ENCODE data around the gene PGM5.
"Not testable (repeated sequence)": the region's sequence is repeated elsewhere in the genome, so short reads cannot be mapped to it uniquely, and the experiment has no call there.

The PGM5 gene

GRCh38 chr9:68383894-68384293 lies 27.5 kb downstream of the PGM5 start:
- DNase-seq: not testable (repeated sequence)

DNA sequence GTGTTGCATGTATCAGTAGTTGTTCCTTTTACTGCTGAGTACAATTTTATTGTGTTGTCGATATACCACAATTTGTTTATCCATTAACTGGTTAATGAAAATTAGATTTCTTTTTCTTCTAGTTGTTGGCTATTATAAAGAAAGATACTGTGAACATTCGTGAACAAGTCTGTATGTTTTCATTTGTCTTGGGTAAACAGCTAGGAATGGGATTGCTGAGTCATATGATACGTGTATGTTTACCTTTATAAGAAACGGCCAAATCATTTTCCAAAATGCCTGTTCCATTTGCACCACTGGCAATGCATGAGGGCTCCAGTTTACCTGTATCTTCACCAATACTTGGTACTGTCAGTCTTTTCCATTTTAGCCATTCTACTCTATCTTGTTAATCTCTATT lies 33.1 kb downstream of the PGM5 start:
- not testable (repeated sequence) for DNase-seq

DNA sequence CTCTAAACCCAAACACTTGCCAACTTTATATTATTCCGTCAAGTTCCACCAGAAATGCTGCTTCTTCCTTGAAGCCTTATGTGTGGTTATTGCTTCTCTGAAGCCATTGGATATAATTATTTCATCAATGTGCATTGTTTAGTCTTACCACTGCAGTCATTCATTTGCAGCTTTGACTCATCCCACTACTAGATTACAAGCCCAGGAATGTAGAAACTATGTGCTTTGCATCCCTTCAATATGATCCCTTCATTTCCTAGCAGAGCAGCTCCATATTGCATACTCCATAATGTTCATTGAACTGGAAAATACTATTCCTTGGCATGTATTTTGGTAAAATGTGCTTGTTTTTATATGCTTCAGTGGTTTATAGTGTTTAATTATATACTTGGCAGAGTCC lies 34.3 kb downstream of the PGM5 start:
- not testable (repeated sequence) for DNase-seq

DNA sequence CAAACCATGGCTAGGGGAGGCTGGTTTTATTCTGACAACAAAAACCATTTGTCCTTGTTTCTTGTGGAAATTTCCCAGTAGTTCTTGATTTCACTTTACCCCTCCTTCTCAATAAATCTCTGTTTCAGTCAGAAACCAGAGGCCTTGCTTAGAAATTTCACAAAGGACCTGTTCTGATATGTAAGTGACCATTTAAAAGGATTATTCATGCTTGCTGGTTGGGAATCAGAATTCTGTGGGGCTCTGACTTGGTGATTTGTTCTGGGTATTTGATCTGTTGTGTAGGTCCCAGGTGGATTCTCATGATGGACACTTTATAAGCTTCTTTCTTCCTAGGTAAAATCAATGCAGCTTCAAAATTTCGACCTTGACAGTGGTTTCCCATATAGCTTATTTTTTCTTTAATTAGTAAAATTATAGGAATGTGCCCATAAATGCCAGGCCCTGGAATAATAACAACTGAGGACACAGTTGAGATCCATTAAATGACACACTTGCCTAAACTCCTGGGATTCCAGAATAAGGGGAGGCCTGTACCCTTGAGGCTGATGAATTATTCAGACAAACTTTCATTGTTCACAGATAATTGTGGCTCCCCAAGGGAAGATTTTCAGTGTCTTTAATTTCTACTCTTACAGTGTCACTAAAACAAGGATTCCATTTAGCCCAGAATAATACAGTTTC lies 40.1 kb downstream of the PGM5 start:
- not testable (repeated sequence) for DNase-seq

DNA sequence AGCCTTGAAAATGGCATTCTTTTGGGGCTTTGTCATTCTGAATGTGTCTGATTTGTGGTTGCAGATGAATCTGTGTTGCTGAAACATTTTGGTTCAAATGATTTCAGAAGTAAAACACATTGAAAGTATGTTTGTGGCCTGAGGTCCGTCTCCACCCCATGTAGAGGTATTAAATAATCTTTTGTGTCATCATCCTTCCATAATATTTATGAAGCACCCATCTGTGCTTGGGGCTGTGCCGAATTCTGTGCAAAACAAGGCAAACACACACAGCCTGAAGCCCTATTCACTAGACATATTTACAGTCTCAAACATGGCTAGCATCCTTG lies 40.6 kb downstream of the PGM5 start:
- not testable (repeated sequence) for DNase-seq

DNA sequence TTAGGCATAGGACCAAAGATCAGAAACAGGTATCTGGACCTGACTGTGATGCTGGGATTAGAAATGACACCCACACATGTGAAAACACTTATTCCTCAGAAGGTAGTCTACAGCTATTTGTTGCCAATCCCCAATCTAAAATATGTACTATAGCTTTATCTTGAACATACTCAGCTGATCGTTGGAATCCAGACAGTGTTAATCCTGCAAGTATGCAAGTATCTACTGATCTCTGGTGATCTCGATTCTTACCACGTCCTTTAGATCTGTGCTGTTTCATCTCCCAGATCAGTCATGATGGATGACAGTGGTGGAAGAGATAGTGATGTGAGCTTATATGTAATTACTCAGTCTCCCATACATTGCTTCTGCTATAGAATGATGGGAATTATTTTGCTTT lies 41.4 kb downstream of the PGM5 start:
- not testable (repeated sequence) for DNase-seq

DNA sequence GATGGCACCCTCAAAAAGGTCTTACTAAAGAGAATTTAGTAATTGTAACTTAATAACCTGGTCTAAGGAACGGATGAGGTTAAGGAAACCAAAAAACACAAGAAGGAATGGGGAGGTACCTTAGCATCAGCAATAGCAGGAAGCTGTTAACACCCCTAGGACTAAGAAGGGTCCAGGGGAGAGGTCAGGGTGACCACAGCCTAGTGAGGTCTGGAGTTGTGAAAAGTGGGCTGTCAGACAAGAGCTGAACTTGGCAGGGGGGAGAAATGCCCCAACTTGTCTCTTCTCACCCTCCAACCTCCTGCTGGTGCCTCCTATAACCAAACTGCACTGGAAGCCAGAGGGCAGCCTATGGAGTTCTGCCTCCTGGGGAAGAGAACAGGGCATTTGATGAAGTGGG lies 41.9 kb downstream of the PGM5 start:
- DNase-seq: not testable (repeated sequence)

DNA sequence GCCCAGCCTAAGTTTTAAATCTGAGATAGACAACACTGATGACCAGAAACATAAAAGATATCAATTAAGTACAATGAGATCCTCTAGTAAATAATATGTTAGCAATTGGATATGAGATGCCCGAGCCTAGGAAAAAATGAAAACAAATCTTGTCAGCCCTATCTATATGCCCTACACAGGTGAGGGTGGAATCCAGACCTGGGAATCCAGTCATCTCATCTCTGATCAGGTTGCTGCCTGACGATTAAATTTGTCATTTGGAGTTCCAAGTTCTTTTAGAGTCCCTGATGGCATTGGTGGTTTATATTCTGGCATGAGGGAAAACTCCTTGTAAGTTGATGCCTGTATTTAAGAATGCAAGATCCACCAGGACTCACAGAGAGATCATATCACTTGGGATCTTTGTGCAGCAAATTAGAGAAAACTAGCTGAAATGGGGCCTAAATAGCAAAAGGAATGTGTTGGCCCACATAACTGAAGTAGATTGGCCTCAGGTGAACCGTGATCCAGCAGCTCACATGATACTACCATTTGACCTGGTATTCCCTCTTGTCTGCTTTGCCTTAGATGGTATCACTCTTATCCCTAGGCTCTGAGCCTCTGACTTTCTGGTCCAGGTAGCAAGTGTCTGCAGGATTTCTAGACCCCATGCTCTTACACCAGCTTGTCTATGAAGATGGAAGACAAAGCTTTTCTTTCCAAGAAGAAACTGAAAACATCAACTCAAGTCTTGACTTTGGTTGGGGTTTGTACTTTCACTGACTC lies 48.2 kb downstream of the PGM5 start:
- DNase-seq: not testable (repeated sequence)

DNA sequence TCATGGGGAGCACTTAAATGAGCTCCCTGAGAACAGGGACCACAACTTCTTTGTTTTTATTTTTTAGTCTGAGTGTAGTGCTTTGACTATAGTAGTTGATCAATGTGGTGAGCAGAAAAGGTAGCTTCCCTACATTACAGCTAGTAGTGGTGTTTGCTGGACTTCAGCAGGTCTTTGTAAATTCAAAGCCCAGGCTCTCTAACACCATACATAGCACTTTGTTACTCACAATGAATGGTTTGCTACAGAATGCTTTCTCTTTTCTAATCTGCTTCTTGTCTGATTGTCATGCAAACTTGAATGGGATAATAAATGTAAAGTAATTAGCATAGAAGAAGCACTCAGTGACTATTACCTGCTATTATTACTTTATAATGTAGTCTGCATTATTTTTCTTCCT lies 55.5 kb downstream of the PGM5 start:
- not testable (repeated sequence) for DNase-seq

DNA sequence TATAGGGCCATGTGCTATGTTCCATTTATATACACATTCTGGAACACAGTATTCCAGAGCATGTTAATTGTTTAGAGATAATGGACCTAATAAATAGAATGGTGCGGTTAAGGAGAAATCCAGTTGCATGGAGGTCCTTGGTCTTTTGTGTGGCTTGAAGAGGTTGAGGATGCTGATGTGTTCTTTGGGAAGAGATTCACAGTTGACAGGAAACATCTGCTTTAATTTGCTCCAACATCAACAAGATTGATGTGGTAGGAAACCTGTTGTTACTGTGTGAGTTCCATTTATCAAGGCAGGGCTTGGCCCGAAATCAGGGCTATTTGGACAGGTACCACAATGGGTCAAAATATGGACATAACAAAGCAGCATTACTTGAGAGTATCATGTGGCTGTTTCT lies 56.3 kb downstream of the PGM5 start:
- DNase-seq: not testable (repeated sequence)

- DNase-seq: not testable (repeated sequence)
These were observed 58.7 kb downstream of the PGM5 start for GRCh38 chr9:68415065-68415464.

GRCh38 chr9:68416936-68417564 lies 60.6 kb downstream of the PGM5 start:
- DNase-seq: no peak

DNA sequence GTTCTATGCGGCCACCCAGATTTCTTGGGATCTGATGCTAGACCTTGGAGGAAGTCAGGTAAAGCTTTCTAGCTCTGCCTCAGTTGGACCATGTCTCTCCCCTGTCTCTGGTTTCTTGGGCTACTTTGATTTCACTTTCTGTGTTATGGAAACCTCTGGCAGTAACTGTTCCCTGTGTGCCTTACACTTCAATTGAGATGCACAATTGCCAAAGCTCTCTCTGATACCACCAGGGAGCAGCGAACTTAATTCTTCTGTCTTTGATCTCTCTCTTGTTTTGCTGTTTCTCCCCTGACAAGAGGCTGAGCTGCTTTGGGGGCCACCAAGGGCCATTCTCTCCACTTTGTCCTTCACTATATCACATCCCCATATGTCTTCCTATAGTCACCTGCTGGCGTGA lies 61.4 kb downstream of the PGM5 start:
- DNase-seq: no peak

- DNase-seq: no peak
These were observed 61.9 kb downstream of the PGM5 start for GRCh38 chr9:68418259-68418845.

DNA sequence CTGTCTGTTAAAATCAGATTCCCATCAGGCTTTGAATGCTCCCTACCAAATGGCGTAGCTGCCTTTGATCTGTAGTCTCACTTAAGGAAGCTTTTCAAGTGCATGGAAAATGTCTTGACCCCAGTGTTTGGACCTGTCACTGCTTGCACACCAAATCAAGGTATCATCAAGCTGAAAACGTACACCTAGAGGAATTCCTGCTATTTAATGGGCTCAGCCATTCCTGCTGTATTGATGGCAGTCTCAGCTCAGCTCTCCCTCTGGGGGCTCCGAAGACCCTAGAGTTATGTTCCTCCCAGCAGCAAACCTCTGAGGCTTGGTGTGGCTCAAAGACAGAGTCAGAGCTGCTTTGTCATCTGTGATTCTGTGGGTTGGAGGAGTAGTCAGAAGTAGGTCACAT lies 63.5 kb downstream of the PGM5 start:
- no peak for DNase-seq

DNA sequence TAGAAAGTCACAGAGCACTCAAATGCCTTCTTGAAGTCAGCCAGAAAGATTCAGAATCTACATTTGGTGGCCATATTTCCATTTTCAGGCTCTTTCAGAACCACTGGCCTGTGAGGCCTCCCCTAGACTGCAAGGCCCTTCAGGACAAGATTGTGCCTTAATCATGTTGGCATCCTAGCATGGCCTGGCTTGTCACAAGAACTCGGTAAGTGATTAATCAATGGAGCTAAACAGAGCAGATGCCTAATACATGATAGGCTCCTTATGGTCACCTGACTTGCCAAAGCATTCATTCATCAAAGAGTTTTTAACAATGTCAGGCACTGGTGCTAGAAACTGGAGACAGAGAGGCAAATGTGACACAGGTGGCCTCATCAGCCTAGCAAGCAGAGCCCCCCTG lies 70.3 kb downstream of the PGM5 start:
- no peak for DNase-seq

DNA sequence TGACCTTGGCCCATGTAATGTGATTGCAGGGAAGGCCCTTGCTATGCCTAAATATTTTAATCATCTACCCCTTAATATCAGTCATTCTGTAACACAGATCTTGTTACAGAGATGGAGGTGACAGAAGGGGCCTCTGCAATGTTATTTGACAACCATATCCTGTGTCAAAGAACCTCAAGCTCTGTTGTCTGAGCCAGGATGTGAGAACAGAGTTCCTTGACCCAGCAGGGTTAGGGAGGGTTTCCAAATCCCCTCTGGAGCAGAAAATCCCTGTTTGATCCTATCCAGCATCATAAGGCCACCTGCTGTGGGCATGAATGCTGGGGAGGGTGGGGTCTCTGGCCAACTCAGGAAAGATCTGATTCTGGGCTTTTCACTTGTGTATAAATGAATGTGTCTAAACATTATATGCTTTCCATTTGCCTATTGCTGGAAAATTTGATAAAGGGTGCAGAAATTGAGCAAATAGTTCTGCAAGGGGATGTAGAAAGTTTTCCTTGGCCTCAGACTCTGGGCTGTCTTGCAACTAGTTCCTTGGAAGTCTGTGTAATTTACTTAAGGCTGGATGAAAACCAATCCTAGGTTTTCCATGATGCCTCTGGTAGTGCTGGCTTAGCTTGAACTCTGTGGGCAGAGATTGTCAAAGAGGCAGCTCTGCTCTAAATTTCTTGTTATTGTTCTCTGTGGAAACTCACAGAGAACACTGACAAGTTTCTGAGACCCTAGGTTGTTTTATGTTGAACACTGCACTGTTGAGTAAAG lies 71.0 kb downstream of the PGM5 start:
- no peak for DNase-seq

DNA sequence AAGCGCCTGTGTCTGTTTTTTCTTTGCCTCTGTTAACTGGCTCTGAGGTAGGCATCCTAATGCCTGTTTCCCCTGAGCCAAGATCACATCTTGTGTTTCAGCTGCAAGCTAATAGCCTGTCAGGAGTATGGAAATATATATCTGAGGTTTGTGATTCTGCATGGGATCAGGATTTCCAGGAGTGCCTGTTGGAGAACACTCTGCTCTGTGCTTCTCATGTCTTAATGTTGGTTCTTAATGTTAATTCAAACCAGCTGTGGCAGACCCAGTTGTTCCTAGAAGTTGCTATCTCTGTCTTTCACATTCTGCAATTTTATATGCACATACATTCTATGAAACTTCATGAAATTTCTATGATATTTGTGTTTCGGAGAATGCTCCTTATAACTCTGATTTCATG lies 72.1 kb downstream of the PGM5 start:
- DNase-seq: no peak

GRCh38 chr9:68429631-68430030 lies 73.2 kb downstream of the PGM5 start:
- DNase-seq: no peak

GRCh38 chr9:68431307-68431706 lies 74.9 kb downstream of the PGM5 start:
- no peak for DNase-seq

DNA sequence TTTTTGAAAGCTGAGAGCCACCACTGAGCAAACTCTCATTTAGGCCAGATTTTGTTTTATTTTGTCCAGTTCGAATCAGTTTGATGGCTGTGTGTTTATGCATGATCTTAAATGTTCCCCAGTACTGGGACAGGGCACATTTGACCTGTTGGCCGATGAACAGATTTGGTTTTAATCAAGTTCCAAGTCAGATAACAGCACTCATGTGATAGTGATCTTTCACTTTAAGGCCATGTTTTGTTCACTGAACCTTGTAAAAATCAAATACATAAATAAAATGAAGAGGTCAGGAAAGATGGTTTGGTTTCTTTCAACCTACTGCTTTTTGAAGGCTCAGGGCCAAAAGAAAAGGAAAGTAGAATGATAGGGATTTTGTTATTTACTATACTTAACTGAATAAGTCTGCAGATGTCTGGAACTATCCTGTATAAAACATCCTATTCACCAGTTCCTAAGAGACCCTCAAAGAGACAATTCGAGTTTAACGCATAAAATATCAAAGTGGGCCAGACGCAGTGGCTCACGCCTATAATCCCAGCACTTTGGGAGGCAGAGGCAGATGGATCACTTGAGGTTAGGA lies 77.2 kb downstream of the PGM5 start:
- no peak for DNase-seq

DNA sequence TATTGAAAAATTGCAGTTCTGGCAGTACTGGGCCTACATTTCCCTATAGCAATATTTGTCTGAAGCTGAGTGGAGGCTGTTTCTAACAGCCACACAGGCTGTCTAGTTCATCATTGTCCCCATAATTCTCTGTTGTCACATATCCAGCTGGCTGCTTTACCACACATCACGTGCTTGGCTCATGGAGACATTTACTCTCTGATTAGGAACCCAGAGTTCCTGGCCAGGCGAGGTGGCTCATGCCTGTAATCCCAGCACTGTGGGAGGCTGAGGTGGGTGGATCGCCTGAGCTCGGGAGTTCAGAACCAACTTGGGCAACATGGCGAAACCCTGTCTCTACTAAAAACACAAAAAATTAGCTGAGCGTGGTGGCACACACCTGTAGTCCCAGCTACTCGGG lies 81.4 kb downstream of the PGM5 start:
- DNase-seq: no peak

DNA sequence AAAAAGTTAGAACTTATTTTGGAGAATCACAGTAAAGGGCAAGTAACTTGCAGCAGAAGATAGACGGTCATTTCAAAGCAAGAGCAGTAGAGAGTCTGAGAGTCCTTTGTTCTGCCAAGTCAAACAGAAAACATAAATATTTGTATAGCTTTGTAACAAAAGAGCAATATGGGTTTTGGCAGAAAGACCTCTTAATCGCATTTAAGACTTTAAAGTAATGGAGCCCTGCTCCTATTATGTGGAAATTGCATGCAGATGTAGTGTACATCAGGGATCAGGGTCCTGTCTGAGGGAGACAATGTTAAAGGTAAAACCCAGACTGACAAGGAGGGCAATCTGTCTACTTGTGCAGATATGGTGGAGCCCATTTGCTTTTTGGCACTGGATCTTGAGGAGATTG lies 87.2 kb downstream of the PGM5 start:
- no peak for DNase-seq
